Tibial nerve (tissue), 4 donors: ENCODE measurements around the gene MICU2. TPM values are rescaled to one million over a fixed set of nuclear protein-coding genes. Genes with fewer than 3 reads are reported as not detected.

Experiments
- DNase-seq, 2 donors: peaks; one replicate each; pipeline ENCODE4 v3.0.0-alpha.2; 2019; ENCODE audit warnings: low spot score in 2 of 2
- H3K27ac ChIP-seq, 4 donors: fragments of 200-600 bp; sonication (generic) in 3 of 4; one replicate each; pipeline ENCODE4 v1.5.1; 2017 to 2019; ENCODE audit warnings: mild to moderate bottlenecking in 1 of 4
- H3K27me3 ChIP-seq, 2 donors: fragments of 200-600 bp; sonication (generic) in 1 of 2; one replicate each; pipeline versions ENCODE4 v1.5.1 to v1.6.0; 2017 to 2019
- H3K36me3 ChIP-seq, 3 donors: fragments of 200-600 bp; sonication (generic); one replicate each; pipeline ENCODE4 v1.5.1; 2018 to 2019
- H3K4me1 ChIP-seq, 4 donors: fragments of 200-600 bp; sonication (generic) in 3 of 4; one replicate each; pipeline ENCODE4 v1.5.1; 2017 to 2019
- H3K4me3 ChIP-seq, 4 donors: fragments of 200-600 bp; sonication (generic) in 3 of 4; one replicate each; pipeline ENCODE4 v1.5.1; 2017 to 2019; ENCODE audit warnings: mild to moderate bottlenecking in 1 of 4, moderate library complexity in 1 of 4
- H3K9me3 ChIP-seq, 4 donors: fragments of 200-600 bp; sonication (generic) in 3 of 4; one replicate each; pipeline ENCODE4 v1.5.1; 2017 to 2019
- CTCF ChIP-seq, 5 experiments: fragments of 200-600 bp in 3 of 5; fragments of 450-650 bp in 2 of 5; sonication (generic) in 3 of 5; IDR thresholded peaks; one replicate each; pipeline ENCODE4 v1.5.1; 2016 to 2019; ENCODE audit warnings: antibody characterized with exemption in 5 of 5, mild to moderate bottlenecking in 3 of 5, moderate library complexity in 2 of 5
- EP300 ChIP-seq, 2 donors: sonication (generic); formaldehyde crosslinking; IDR thresholded peaks; one replicate each; pipeline ENCODE4 v1.6.1; 2017; ENCODE audit warnings: antibody characterized with exemption in 2 of 2, mild to moderate bottlenecking in 1 of 2
- POLR2A ChIP-seq, 2 donors: fragments of 450-650 bp; IDR thresholded peaks; one replicate each; pipeline ENCODE4 v1.6.1; 2017; ENCODE audit warnings: antibody characterized with exemption in 2 of 2, mild to moderate bottlenecking in 2 of 2, moderate library complexity in 2 of 2
- WGBS, 2 donors: methylation state at CpG; one replicate each; pipeline ENCODE4 v1.1.5; 2018; 5-methylcytosine and 5-hydroxymethylcytosine counted together
- total RNA-seq, 4 donors: library from RNA; depleted of rRNA; stranded (reverse); fragments of >200 nt; gene quantifications; one replicate each; pipeline ENCODE4 v1.1.0, GENCODE V29; 2016

Gene MICU2
- total RNA-seq, 4 donors from 2014 or later, result 57.3 to 85.2 (median 71.1) TPM

DNA sequence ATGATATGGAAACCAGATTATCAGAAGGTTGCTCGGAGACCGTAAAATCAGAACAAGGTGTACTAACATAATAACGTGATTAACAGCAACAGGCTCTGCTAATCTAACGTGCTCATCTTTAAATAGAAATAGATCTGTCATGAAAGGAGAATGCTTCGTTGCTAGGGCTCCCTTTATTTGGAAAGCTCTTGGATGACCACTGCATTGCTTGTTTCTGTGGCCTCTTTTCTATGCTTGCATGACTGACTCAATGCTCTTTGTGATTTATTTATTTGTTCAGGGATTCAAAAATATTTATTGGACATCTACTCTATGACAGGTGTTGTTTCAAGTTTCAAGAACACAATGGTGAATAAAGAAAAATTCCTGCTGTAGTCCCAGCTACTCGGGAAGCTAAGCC lies 122.6 kb downstream of the MICU2 start:
- Histone ChIP-seq H3K27ac (no peak overlapping the region), H3K4me1 (peaks cover 0 to 21% (median 6%) of the 10 kb centered on the region in 4 donors), H3K36me3 (no peaks in the 10 kb centered on the region), H3K27me3 (no peaks in the 10 kb centered on the region), H3K4me3 (no peak overlapping the region), H3K9me3 (peaks cover 0 to 11% (median 2%) of the 10 kb centered on the region in 4 donors)
- TF ChIP-seq POLR2A (IDR thresholded peaks at IDR 0.05), result no peak
- no peak for TF ChIP-seq CTCF (IDR thresholded peaks at IDR 0.05)
- TF ChIP-seq EP300 (IDR thresholded peaks at IDR 0.05), result no peak
- WGBS, 2 donors, result 59 to 70% methylated on average over 6 of the region's 6 CpGs
- DNase-seq, result no peak

DNA sequence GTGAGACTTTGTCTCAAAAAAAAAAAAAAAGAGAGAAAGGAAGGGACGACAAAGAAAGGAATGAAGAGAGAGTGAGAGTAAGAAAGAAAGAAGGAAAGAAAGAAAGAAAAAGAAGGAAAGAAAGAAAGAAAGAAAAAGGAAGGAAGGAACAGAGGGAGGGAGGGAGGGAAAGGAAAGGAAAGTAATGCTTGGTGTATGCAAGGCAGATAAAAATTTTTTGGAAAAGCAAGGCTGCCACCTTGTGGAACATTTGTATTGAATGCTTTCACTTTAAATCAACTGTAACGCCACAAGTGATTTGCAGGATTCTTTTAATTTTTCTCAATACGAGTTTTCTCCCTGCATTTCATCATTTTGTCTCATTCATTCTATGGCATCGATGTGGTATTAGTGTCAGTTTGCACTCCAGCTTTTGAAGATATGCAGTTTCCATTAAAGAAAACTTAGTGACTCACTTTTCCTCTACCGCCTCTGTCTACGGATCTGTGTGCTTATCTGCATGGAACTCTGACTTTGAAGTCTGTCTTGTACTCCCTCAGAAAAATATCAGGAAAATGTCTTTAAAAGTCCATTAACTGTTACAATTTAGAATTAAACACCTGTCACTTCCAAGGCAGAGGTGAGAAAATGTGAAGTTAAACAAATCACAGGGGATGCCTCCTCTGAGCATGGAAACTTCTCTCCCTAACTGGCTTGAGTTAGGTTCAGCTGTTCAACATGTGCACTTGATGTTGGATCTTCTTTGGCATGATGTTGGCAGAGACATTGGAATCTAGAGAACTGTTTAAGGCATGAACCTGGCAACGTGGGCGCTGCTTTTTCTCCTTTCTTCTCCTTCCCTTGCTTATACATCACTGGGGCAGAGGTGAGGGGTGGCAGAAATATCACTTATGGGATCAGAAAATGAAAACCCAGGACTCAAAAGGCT lies 124.8 kb downstream of the MICU2 start:
- H3K4me1 ChIP-seq, result peaks cover 0 to 22% (median 6%) of the 10 kb centered on the region in 4 donors
- 24 to 26% methylated on average over 8 of the region's 8 CpGs for WGBS, 2 donors
- peak; percentile 53 to 75 (median 56) for TF ChIP-seq CTCF (IDR thresholded peaks at IDR 0.05)
- TF ChIP-seq EP300 (IDR thresholded peaks at IDR 0.05), result no peak
- TF ChIP-seq POLR2A (IDR thresholded peaks at IDR 0.05), result no peak
- peak overlapping the region in 1 of 4 donors; percentile 5 for H3K4me3 ChIP-seq
- no peak overlapping the region for H3K27ac ChIP-seq
- H3K27me3 ChIP-seq, result no peaks in the 10 kb centered on the region
- no peaks in the 10 kb centered on the region for H3K9me3 ChIP-seq
- DNase-seq, result peak in 1 of 2 donors; percentile 59
- H3K36me3 ChIP-seq, result no peaks in the 10 kb centered on the region

- DNase-seq, result peak; percentile 44 to 82
- WGBS, 2 donors, result 1 to 3% methylated on average over 18 of the region's 18 CpGs
- peak overlapping the region in 2 of 4 donors; percentile 69 to 80 for H3K27ac ChIP-seq
Observed at GRCh38 chr13:21476893-21477472, 127.0 kb downstream of the MICU2 start.

GRCh38 chr13:21475115-21475514 lies 128.9 kb downstream of the MICU2 start:
- peaks cover 0 to 17% (median 3%) of the 10 kb centered on the region in 4 donors for H3K9me3 ChIP-seq
- TF ChIP-seq CTCF (IDR thresholded peaks at IDR 0.05) (no peak), EP300 (IDR thresholded peaks at IDR 0.05) (no peak), POLR2A (IDR thresholded peaks at IDR 0.05) (no peak)
- WGBS, 2 donors, result 69 to 73% methylated on average over 6 of the region's 6 CpGs
- peaks cover 0 to 22% (median 6%) of the 10 kb centered on the region in 4 donors for H3K4me1 ChIP-seq
- H3K27ac ChIP-seq, result no peak overlapping the region
- no peaks in the 10 kb centered on the region for H3K27me3 ChIP-seq
- no peak for DNase-seq
- no peak overlapping the region for H3K4me3 ChIP-seq
- no peaks in the 10 kb centered on the region for H3K36me3 ChIP-seq

More at GRCh38 chr13:21476893-21477472, 127.0 kb downstream of the MICU2 start:
- Histone ChIP-seq H3K4me1 (peaks cover 0 to 22% (median 6%) of the 10 kb centered on the region in 4 donors), H3K9me3 (no peaks in the 10 kb centered on the region), H3K27me3 (no peaks in the 10 kb centered on the region), H3K36me3 (no peaks in the 10 kb centered on the region), H3K4me3 (peak overlapping the region; percentile 14 to 48 (median 30))
- peak in 1 of 2 donors; percentile 14 for TF ChIP-seq EP300 (IDR thresholded peaks at IDR 0.05)
- TF ChIP-seq POLR2A (IDR thresholded peaks at IDR 0.05), result no peak
- TF ChIP-seq CTCF (IDR thresholded peaks at IDR 0.05), result peak; percentile 83 to 93 (median 90)

DNA sequence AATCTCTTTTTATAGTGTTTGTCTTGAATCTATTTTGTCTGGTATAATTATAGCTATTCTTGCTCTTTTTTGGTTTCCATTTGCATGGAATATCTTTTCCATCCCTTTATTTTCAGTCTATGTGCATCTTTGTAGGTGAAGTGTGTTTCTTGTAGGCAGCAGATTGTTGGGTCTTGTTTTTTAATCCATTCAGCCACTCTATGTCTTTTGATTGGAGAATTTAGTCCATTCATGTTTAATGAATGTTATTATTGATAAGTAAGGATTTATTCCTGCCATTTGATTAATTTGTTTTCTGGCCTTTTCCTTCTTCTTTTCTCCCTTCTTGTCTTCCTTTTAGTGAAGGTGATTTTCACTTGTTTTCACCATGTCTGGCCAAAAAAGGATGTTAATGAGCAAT lies 133.2 kb downstream of the MICU2 start:
- no peak overlapping the region for H3K27ac ChIP-seq
- DNase-seq, result no peak
- H3K4me1 ChIP-seq, result no peaks in the 10 kb centered on the region
- H3K4me3 ChIP-seq, result no peak overlapping the region
- peaks cover 0 to 18% (median 3%) of the 10 kb centered on the region in 4 donors for H3K9me3 ChIP-seq
- H3K27me3 ChIP-seq, result no peaks in the 10 kb centered on the region
- H3K36me3 ChIP-seq, result no peaks in the 10 kb centered on the region
- TF ChIP-seq EP300 (IDR thresholded peaks at IDR 0.05), result no peak
- no peak for TF ChIP-seq CTCF (IDR thresholded peaks at IDR 0.05)
- no peak for TF ChIP-seq POLR2A (IDR thresholded peaks at IDR 0.05)
